B cell (primary cell): ENCODE measurements around the gene PLPP2. TPM values are rescaled to one million over a fixed set of nuclear protein-coding genes. Genes with fewer than 3 reads are reported as not detected.

Source experiments
- ATAC-seq: fragments of 200-7000 bp; cut with Tn5 transposase; one replicate; pipeline ENCODE4 v1.10.0; 2021; ENCODE audit warnings: low read depth, mild to moderate bottlenecking, moderate number of reproducible peaks, moderate library complexity
- CTCF ChIA-PET: fragments of 350-600 bp; sonication (Branson Sonifier 250); formaldehyde crosslinking; loops from one replicate; lab custom pipeline; 2021; ENCODE audit warnings: antibody characterized with exemption, inconsistent platforms; lab: Charles Lee
- POLR2A ChIA-PET: fragments of 350-600 bp; sonication (Branson Sonifier 250); formaldehyde crosslinking; loops from one replicate; lab custom pipeline; 2021; ENCODE audit warnings: antibody characterized with exemption; lab: Charles Lee
- DNase-seq: peaks from one replicate; pipeline ENCODE4 v3.0.0; 2013
- H2AFZ ChIP-seq: 2 replicates; pipeline ENCODE4 v1.6.1; 2012; ENCODE audit warnings: mild to moderate bottlenecking, low read depth, low read length; ENCODE audit not compliant: insufficient read depth, poor library complexity, severe bottlenecking
- H3K27ac ChIP-seq, 2 donors: 1 replicate in 1 of 2; 2 replicates in 1 of 2; pipeline ENCODE4 v1.5.1; 2012 to 2013; ENCODE audit warnings: low read length in 2 of 2, mild to moderate bottlenecking in 2 of 2, moderate library complexity in 1 of 2
- H3K27me3 ChIP-seq, 4 experiments: fragments of 200-600 bp in 1 of 4; sonication (generic) in 1 of 4; replicated peaks in 1 of 4; 1 replicate in 2 of 4; 2 replicates in 2 of 4; pipeline versions ENCODE4 v1.6.1 to v1.7.0; 2013 to 2016; ENCODE audit warnings: low read length in 3 of 4, mild to moderate bottlenecking in 2 of 4, mixed read lengths in 1 of 4, moderate library complexity in 1 of 4; ENCODE audit not compliant: insufficient read depth in 4 of 4, control insufficient read depth in 3 of 4; ENCODE audit errors: control extremely low read depth in 1 of 4
- H3K36me3 ChIP-seq, 2 experiments: replicated peaks in 1 of 2; 1 replicate in 1 of 2; 2 replicates in 1 of 2; pipeline versions ENCODE4 v1.6.1 to v1.7.1; 2013; ENCODE audit warnings: low read length in 1 of 2; ENCODE audit not compliant: insufficient read depth in 2 of 2, control insufficient read depth in 1 of 2; ENCODE audit errors: control extremely low read depth in 1 of 2, extremely low read depth in 1 of 2
- H3K4me1 ChIP-seq, 2 donors: fragments of 200-600 bp in 1 of 2; sonication (generic) in 1 of 2; 1 replicate in 1 of 2; 2 replicates in 1 of 2; pipeline versions ENCODE4 v1.5.1 to v1.6.1; 2013 to 2017; ENCODE audit warnings: low read length in 2 of 2; ENCODE audit not compliant: control insufficient read depth in 2 of 2, insufficient read depth in 2 of 2
- H3K4me2 ChIP-seq: replicated peaks from 2 replicates; pipeline ENCODE3; 2012; ENCODE audit warnings: mild to moderate bottlenecking, low read depth, low read length; ENCODE audit not compliant: poor library complexity, severe bottlenecking
- H3K4me3 ChIP-seq, 5 experiments: fragments of 200-600 bp in 1 of 5; sonication (generic) in 1 of 5; 1 replicate in 3 of 5; 2 replicates in 2 of 5; pipeline versions ENCODE4 v1.5.1 to v1.7.0; 2011 to 2016; ENCODE audit warnings: low read length in 4 of 5, mild to moderate bottlenecking in 4 of 5, low read depth in 2 of 5, control low read depth in 1 of 5, moderate library complexity in 1 of 5; ENCODE audit not compliant: insufficient read depth in 1 of 5; ENCODE audit errors: control extremely low read depth in 1 of 5, extremely low read depth in 1 of 5
- H3K79me2 ChIP-seq: fragments of 200-600 bp; sonication (generic); one replicate; pipeline ENCODE4 v1.6.0; 2016; ENCODE audit warnings: low read length; ENCODE audit not compliant: control insufficient read depth, insufficient read depth
- H3K9ac ChIP-seq: fragments of 200-600 bp; sonication (generic); 2 replicates; pipeline ENCODE4 v1.6.1; 2017; ENCODE audit warnings: mild to moderate bottlenecking, low read length, moderate library complexity
- H3K9me3 ChIP-seq, 3 donors: one replicate each; pipeline versions ENCODE4 v1.6.1 to v1.7.1; 2013; ENCODE audit warnings: low read length in 2 of 3; ENCODE audit not compliant: control insufficient read depth in 2 of 3, insufficient read depth in 1 of 3; ENCODE audit errors: control extremely low read depth in 1 of 3
- H4K20me1 ChIP-seq: 2 replicates; pipeline ENCODE4 v1.6.0; 2012; ENCODE audit warnings: mild to moderate bottlenecking, low read length; ENCODE audit not compliant: insufficient read depth, control insufficient read depth, poor library complexity, severe bottlenecking
- H3K27ac Mint-ChIP-seq: one replicate; pipeline ENCODE4 v1.8.0; 2021; ENCODE audit warnings: mixed read lengths
- H3K27me3 Mint-ChIP-seq: one replicate; pipeline ENCODE4 v1.8.0; 2021; ENCODE audit warnings: mixed read lengths
- H3K4me1 Mint-ChIP-seq: one replicate; pipeline ENCODE4 v1.8.0; 2021; ENCODE audit warnings: mixed read lengths
- H3K4me3 Mint-ChIP-seq: one replicate; pipeline ENCODE4 v1.8.0; 2021; ENCODE audit warnings: mixed read lengths
- H3K9me3 Mint-ChIP-seq: one replicate; pipeline ENCODE4 v1.8.0; 2022; ENCODE audit warnings: mixed read lengths; ENCODE audit not compliant: insufficient read depth
- CTCF ChIP-seq: fragments of 200-600 bp; IDR thresholded peaks from one replicate; pipeline ENCODE4 v1.8.0; 2022; ENCODE audit warnings: antibody characterized with exemption, mild to moderate bottlenecking
- EZH2 ChIP-seq: IDR thresholded peaks from 2 replicates; pipeline ENCODE4 v1.6.1; 2012; ENCODE audit warnings: borderline replicate concordance, low read depth, mild to moderate bottlenecking, moderate library complexity, low read length; ENCODE audit not compliant: insufficient read depth, poor library complexity, severe bottlenecking
- WGBS: methylation state at CpG from one replicate; pipeline ENCODE4 v1.1.5; 2013; ENCODE audit warnings: missing lambda C conversion rate; ENCODE audit not compliant: insufficient coverage; 5-methylcytosine and 5-hydroxymethylcytosine counted together
- intact Hi-C: fragments of 100-400 bp; cut with micrococcal nuclease; formaldehyde crosslinking; loops from one replicate; pipeline ENCODE4 v1.10.0; 2022
- polyA minus RNA-seq: library from RNA; depleted of rRNA, polyadenylated mRNA; stranded (reverse); fragments of >200 nt; gene quantifications from 2 replicates; pipeline ENCODE4 v1.2.3, GENCODE V29; 2012
- polyA plus RNA-seq: library from polyadenylated mRNA; depleted of rRNA; stranded (reverse); fragments of >200 nt; gene quantifications from 2 replicates; pipeline ENCODE4 v1.2.3, GENCODE V29; 2012
- total RNA-seq, 2 donors: library from RNA; stranded (reverse); fragments of 120-200 nt in 1 of 2; gene quantifications; 1 replicate in 1 of 2; 2 replicates in 1 of 2; pipeline versions ENCODE4 v1.2.3 to v1.2.4, GENCODE V29; 2013 to 2022

Gene PLPP2
- total RNA-seq (0.10 and 0.37 TPM in 2 replicates), polyA plus RNA-seq (0.17 and 1.3 TPM in 2 replicates), polyA minus RNA-seq (not detected in 2 replicates)
- total RNA-seq (2013): 0.19 TPM

GRCh38 chr19:291006-291521 lies at the start of gene PLPP2:
Gene PLPP2, minus strand, starts transcription at chr19:291403. Its CDS starts 67 bp downstream, at chr19:291336.
- Histone ChIP-seq H3K4me3 (peak within 1 kb of the TSS in 1 of 5 experiments; percentile 9), H3K36me3 (no peaks in the 10 kb centered on the region), H3K79me2 (no peaks in the 10 kb centered on the region), H2AFZ (no peak within 1 kb of the TSS), H3K27me3 (peaks cover 0 to 54% (median 25%) of the 10 kb centered on the region in 4 experiments), H3K9ac (no peak within 1 kb of the TSS), H3K9me3 (peaks cover 0 to 24% (median 0%) of the 10 kb centered on the region in 3 donors), H3K4me2 (peak within 1 kb of the TSS; percentile 48), H3K4me1 (peaks cover 11 to 22% of the 10 kb centered on the region in 2 donors), H3K27ac (no peak within 1 kb of the TSS), H4K20me1 (no peaks in the 10 kb centered on the region)
- peaks cover 48% of the 10 kb centered on the region for H3K27me3 Mint-ChIP-seq
- peaks cover 12% of the 10 kb centered on the region for H3K4me1 Mint-ChIP-seq
- ATAC-seq (no peak), DNase-seq (no peak)
- peak within 1 kb of the TSS; percentile 54 for H3K4me3 Mint-ChIP-seq
- CTCF ChIA-PET: no interaction called here
- TF ChIP-seq EZH2 (no peak), CTCF (no peak)
- intact Hi-C loops: no loop called here
- no peak within 1 kb of the TSS for H3K27ac Mint-ChIP-seq
- H3K9me3 Mint-ChIP-seq: no peaks in the 10 kb centered on the region
- 7% methylated on average over 40 of the region's 60 CpGs for WGBS
- POLR2A ChIA-PET: no interaction called here

GRCh38 chr19:340620-341385 lies 49.6 kb upstream of the PLPP2 start:
- intact Hi-C loops: loop anchor here (10.0 kb wide), 1 partner anchor 164 kb away; the partner anchor contains the start of gene TPGS1
- no peak for DNase-seq
- no peak for TF ChIP-seq EZH2
- TF ChIP-seq CTCF: no peak
- Mint-ChIP-seq H3K9me3 (peaks cover 3% of the 10 kb centered on the region), H3K27ac (no peak overlapping the region), H3K4me3 (no peak overlapping the region), H3K4me1 (peaks cover 54% of the 10 kb centered on the region), H3K27me3 (no peaks in the 10 kb centered on the region)
- Histone ChIP-seq H3K79me2 (peaks cover 46% of the 10 kb centered on the region), H4K20me1 (peaks cover 26% of the 10 kb centered on the region), H3K9me3 (peaks cover 0 to 9% (median 0%) of the 10 kb centered on the region in 3 donors), H3K36me3 (peaks cover 0 to 1% of the 10 kb centered on the region in 2 experiments), H3K4me3 (no peak overlapping the region), H3K4me2 (no peak overlapping the region), H3K27me3 (no peaks in the 10 kb centered on the region), H3K27ac (no peak overlapping the region), H3K4me1 (peaks cover 20 to 24% of the 10 kb centered on the region in 2 donors), H3K9ac (no peak overlapping the region), H2AFZ (no peak overlapping the region)
- ChIA-PET CTCF (no interaction called here), POLR2A (no interaction called here)
- 87% methylated on average over 15 of the region's 15 CpGs for WGBS
- no peak for ATAC-seq
